Esophagus muscularis mucosa (tissue), 4 donors: Measurements from ENCODE around the gene PRDX6. TPM values are rescaled to one million over a fixed set of nuclear protein-coding genes. Genes with fewer than 3 reads are reported as not detected.
A peak's percentile ranks its signal among the peaks of the same experiment; 100 is the strongest.

Experiments
- DNase-seq: peaks from one replicate; pipeline ENCODE4 v3.0.0-alpha.2; 2017; ENCODE audit errors: extremely low spot score
- H3K27ac ChIP-seq, 4 donors: fragments of 200-600 bp; sonication (generic); replicated peaks in 1 of 4; 1 replicate in 3 of 4; 2 replicates in 1 of 4; pipeline ENCODE4 v1.5.1; 2016 to 2019; ENCODE audit warnings: mild to moderate bottlenecking in 1 of 4
- H3K27me3 ChIP-seq, 4 donors: fragments of 200-600 bp; sonication (generic); one replicate each; pipeline versions ENCODE4 v1.5.1 to v1.6.0; 2016 to 2019
- H3K36me3 ChIP-seq, 4 donors: fragments of 200-600 bp; sonication (generic); one replicate each; pipeline ENCODE4 v1.5.1; 2016 to 2019
- H3K4me1 ChIP-seq, 4 donors: fragments of 200-600 bp; sonication (generic); one replicate each; pipeline ENCODE4 v1.5.1; 2016 to 2019
- H3K4me3 ChIP-seq, 4 donors: fragments of 200-600 bp; sonication (generic); 1 replicate in 2 of 4; 2 replicates in 2 of 4; pipeline ENCODE4 v1.5.1; 2016 to 2019; ENCODE audit warnings: mild to moderate bottlenecking in 4 of 4, moderate library complexity in 1 of 4
- H3K9me3 ChIP-seq, 4 donors: fragments of 200-600 bp; sonication (generic); 1 replicate in 3 of 4; 2 replicates in 1 of 4; pipeline ENCODE4 v1.5.1; 2016 to 2019
- CTCF ChIP-seq, 3 experiments: fragments of 200-600 bp in 2 of 3; fragments of 450-650 bp in 1 of 3; sonication (generic) in 2 of 3; IDR thresholded peaks; one replicate each; pipeline ENCODE4 v1.5.1; 2017 to 2019; ENCODE audit warnings: antibody characterized with exemption in 3 of 3, mild to moderate bottlenecking in 2 of 3, moderate library complexity in 1 of 3
- EP300 ChIP-seq: sonication (generic); formaldehyde crosslinking; IDR thresholded peaks from one replicate; pipeline ENCODE4 v1.6.1; 2017; ENCODE audit warnings: antibody characterized with exemption
- POLR2A ChIP-seq: fragments of 450-650 bp; IDR thresholded peaks from one replicate; pipeline ENCODE4 v1.6.1; 2017; ENCODE audit warnings: antibody characterized with exemption, moderate library complexity, mild to moderate bottlenecking, low read depth
- POLR2AphosphoS5 ChIP-seq, 2 donors: sonication (generic); formaldehyde crosslinking; IDR thresholded peaks; one replicate each; pipeline ENCODE4 v1.6.1; 2017; ENCODE audit warnings: antibody characterized with exemption in 2 of 2
- WGBS: methylation state at CpG from one replicate; pipeline ENCODE4 v1.1.5; 2018; 5-methylcytosine and 5-hydroxymethylcytosine counted together
- intact Hi-C: fragments of 100-400 bp; cut with DNase I; formaldehyde crosslinking; loops from one replicate; pipeline ENCODE4 v1.15.1; 2023
- total RNA-seq, 4 donors: library from RNA; depleted of rRNA; stranded (reverse); fragments of >200 nt; gene quantifications; one replicate each; pipeline versions ENCODE4 v1.1.0 to v1.2.1, GENCODE V29; 2016

PRDX6 gene
- total RNA-seq, 4 donors from 2014 or later = 319 to 529 (median 375) TPM

GRCh38 chr1:173448945-173449344 lies 28.2 kb upstream of the PRDX6 start:
- TF ChIP-seq EP300 = no peak
- TF ChIP-seq POLR2A = no peak
- no peak for TF ChIP-seq POLR2AphosphoS5 (IDR thresholded peaks at IDR 0.05)
- no peak for TF ChIP-seq CTCF (IDR thresholded peaks at IDR 0.05)
- H3K4me3 ChIP-seq = no peak overlapping the region
- no peaks in the 10 kb centered on the region for H3K27me3 ChIP-seq
- H3K9me3 ChIP-seq = no peaks in the 10 kb centered on the region
- no peak overlapping the region for H3K27ac ChIP-seq
- no peak for DNase-seq
- intact Hi-C loops = no loop called here
- no peaks in the 10 kb centered on the region for H3K36me3 ChIP-seq
- 95% methylated on average over 2 of the region's 2 CpGs for WGBS
- peaks cover 0 to 51% (median 29%) of the 10 kb centered on the region in 4 donors for H3K4me1 ChIP-seq

GRCh38 chr1:173451981-173452380 lies 25.2 kb upstream of the PRDX6 start:
- Histone ChIP-seq H3K4me1 (peaks cover 0 to 63% (median 37%) of the 10 kb centered on the region in 4 donors), H3K4me3 (no peak overlapping the region), H3K9me3 (no peaks in the 10 kb centered on the region), H3K36me3 (peaks cover 0 to 6% (median 0%) of the 10 kb centered on the region in 4 donors), H3K27ac (peak overlapping the region; percentile 79 to 85 (median 84)), H3K27me3 (no peaks in the 10 kb centered on the region)
- intact Hi-C loops = loop anchor here (2.0 kb wide), 1 partner anchor 23 kb away; no protein-coding TSS in a partner anchor
- no peak for TF ChIP-seq POLR2A
- no peak for TF ChIP-seq CTCF (IDR thresholded peaks at IDR 0.05)
- peak; percentile 72 to 74 for TF ChIP-seq POLR2AphosphoS5 (IDR thresholded peaks at IDR 0.05)
- TF ChIP-seq EP300 = peak; percentile 24
- DNase-seq = no peak
- 29% methylated on average over 2 of the region's 2 CpGs for WGBS

GRCh38 chr1:173453982-173454381 lies 23.2 kb upstream of the PRDX6 start:
- Histone ChIP-seq H3K27ac (peak overlapping the region; percentile 79 to 85 (median 84)), H3K4me1 (peaks cover 0 to 57% (median 36%) of the 10 kb centered on the region in 4 donors), H3K9me3 (no peaks in the 10 kb centered on the region), H3K27me3 (no peaks in the 10 kb centered on the region), H3K4me3 (no peak overlapping the region), H3K36me3 (peaks cover 0 to 6% (median 0%) of the 10 kb centered on the region in 4 donors)
- intact Hi-C loops = loop anchor here (2.0 kb wide), 1 partner anchor 21 kb away; no protein-coding TSS in a partner anchor
- TF ChIP-seq POLR2A (no peak), CTCF (IDR thresholded peaks at IDR 0.05) (no peak), POLR2AphosphoS5 (IDR thresholded peaks at IDR 0.05) (no peak), EP300 (no peak)
- no peak for DNase-seq

GRCh38 chr1:173454966-173455524 lies 22.1 kb upstream of the PRDX6 start:
- peak overlapping the region in 1 of 4 donors; percentile 84 for H3K27ac ChIP-seq
- no peaks in the 10 kb centered on the region for H3K9me3 ChIP-seq
- 73% methylated on average over 4 of the region's 4 CpGs for WGBS
- peaks cover 4 to 14% (median 6%) of the 10 kb centered on the region in 4 donors for H3K36me3 ChIP-seq
- no peak for DNase-seq
- TF ChIP-seq CTCF (IDR thresholded peaks at IDR 0.05) = no peak
- no peak for TF ChIP-seq POLR2A
- no peak for TF ChIP-seq POLR2AphosphoS5 (IDR thresholded peaks at IDR 0.05)
- TF ChIP-seq EP300 = no peak
- peaks cover 0 to 52% (median 34%) of the 10 kb centered on the region in 4 donors for H3K4me1 ChIP-seq
- no peaks in the 10 kb centered on the region for H3K27me3 ChIP-seq
- H3K4me3 ChIP-seq = no peak overlapping the region
- intact Hi-C loops = no loop called here
